ENCODE data around the gene RCC2.
"Not testable (repeated sequence)": the region's sequence is repeated elsewhere in the genome, so short reads cannot be mapped to it uniquely, and the experiment has no call there.

The RCC2 gene

GRCh38 chr1:17439250-17440073, at the start of gene RCC2:
TSS of gene RCC2 (minus strand) at chr1:17439677. CDS start at chr1:17438514, 1,163 bp downstream.
- peak; percentile 50 to 69 (median 53) for DNase-seq (ENCODE audit: low read depth in 3 of 3)

GRCh38 chr1:17486242-17486641, 46.8 kb upstream of the RCC2 start:
- no peak for DNase-seq (ENCODE audit: low read depth in 3 of 3)

GRCh38 chr1:17485281-17485680, 45.8 kb upstream of the RCC2 start:
- no peak for DNase-seq (ENCODE audit: low read depth in 3 of 3)

- not testable (repeated sequence) for DNase-seq (ENCODE audit: low read depth in 3 of 3)
These were observed 42.5 kb upstream of the RCC2 start for GRCh38 chr1:17481981-17482380.

GRCh38 chr1:17480846-17481245, 41.4 kb upstream of the RCC2 start:
- no peak for DNase-seq (ENCODE audit: low read depth in 3 of 3)

- no peak for DNase-seq (ENCODE audit: low read depth in 3 of 3)
These were observed 36.3 kb upstream of the RCC2 start for GRCh38 chr1:17475752-17476151.

- not testable (repeated sequence) for DNase-seq (ENCODE audit: low read depth in 3 of 3)
These were observed 35.5 kb upstream of the RCC2 start for GRCh38 chr1:17474836-17475555.

GRCh38 chr1:17472814-17473213, 33.3 kb upstream of the RCC2 start:
- no peak for DNase-seq (ENCODE audit: low read depth in 3 of 3)

GRCh38 chr1:17471393-17471792, 31.9 kb upstream of the RCC2 start:
- DNase-seq (ENCODE audit: low read depth in 3 of 3) = no peak

GRCh38 chr1:17470021-17470799, 30.7 kb upstream of the RCC2 start:
- DNase-seq (ENCODE audit: low read depth in 3 of 3) = no peak

- DNase-seq (ENCODE audit: low read depth in 3 of 3) = not testable (repeated sequence)
These were observed 29.1 kb upstream of the RCC2 start for GRCh38 chr1:17468357-17469265.

- no peak for DNase-seq (ENCODE audit: low read depth in 3 of 3)
These were observed 26.9 kb upstream of the RCC2 start for GRCh38 chr1:17466359-17466758.

- DNase-seq (ENCODE audit: low read depth in 3 of 3) = no peak
These were observed 25.8 kb upstream of the RCC2 start for GRCh38 chr1:17465228-17465627.

GRCh38 chr1:17463991-17464390, 24.5 kb upstream of the RCC2 start:
- no peak for DNase-seq (ENCODE audit: low read depth in 3 of 3)

- no peak for DNase-seq (ENCODE audit: low read depth in 3 of 3)
These were observed 23.2 kb upstream of the RCC2 start for GRCh38 chr1:17462669-17463068.

- DNase-seq (ENCODE audit: low read depth in 3 of 3) = no peak
These were observed 20.7 kb upstream of the RCC2 start for GRCh38 chr1:17460219-17460618.

- DNase-seq (ENCODE audit: low read depth in 3 of 3) = no peak
These were observed 19.3 kb upstream of the RCC2 start for GRCh38 chr1:17458794-17459193.

GRCh38 chr1:17452686-17453085, 13.2 kb upstream of the RCC2 start:
- no peak for DNase-seq (ENCODE audit: low read depth in 3 of 3)

- DNase-seq (ENCODE audit: low read depth in 3 of 3) = not testable (repeated sequence)
These were observed 12.7 kb upstream of the RCC2 start for GRCh38 chr1:17452203-17452602.

GRCh38 chr1:17451731-17452130, 12.3 kb upstream of the RCC2 start:
- DNase-seq (ENCODE audit: low read depth in 3 of 3) = no peak

GRCh38 chr1:17447501-17447992, 8.1 kb upstream of the RCC2 start:
- DNase-seq (ENCODE audit: low read depth in 3 of 3) = no peak
